ENCODE results near the gene POLR1G.
"Not testable (repeated sequence)": the region's sequence is repeated elsewhere in the genome, so short reads cannot be mapped to it uniquely, and the experiment has no call there.

The POLR1G gene

GRCh38 chr19:45400192-45400591 is 6.3 kb upstream of the POLR1G start:
- no peak for DNase-seq

GRCh38 chr19:45401815-45402214 is 4.6 kb upstream of the POLR1G start:
- DNase-seq: no peak

GRCh38 chr19:45402298-45403061 is 4.0 kb upstream of the POLR1G start:
- no peak for DNase-seq

- no peak for DNase-seq
These were observed 3.2 kb upstream of the POLR1G start for GRCh38 chr19:45403272-45403671.

- DNase-seq: no peak
These were observed 2.5 kb upstream of the POLR1G start for GRCh38 chr19:45403781-45404556.

GRCh38 chr19:45404557-45405434 is 1.6 kb upstream of the POLR1G start, which contains the start of gene PPP1R13L:
TSS of gene PPP1R13L (minus strand) at chr19:45405069. CDS start at chr19:45398318, 6,751 bp downstream.
- DNase-seq: peak in 1 of 2 donors; percentile 12

- DNase-seq: peak; percentile 83
These were observed 814 bp upstream of the POLR1G start for GRCh38 chr19:45405435-45406225.

GRCh38 chr19:45407091-45407375 is 589 bp downstream of the POLR1G start:
- no peak for DNase-seq

GRCh38 chr19:45407585-45407984 is 1.1 kb downstream of the POLR1G start:
- DNase-seq: not testable (repeated sequence)

GRCh38 chr19:45408121-45408520 is 1.7 kb downstream of the POLR1G start:
- no peak for DNase-seq

- no peak for DNase-seq
These were observed 2.5 kb downstream of the POLR1G start for GRCh38 chr19:45408830-45409556.

- DNase-seq: no peak
These were observed 3.1 kb downstream of the POLR1G start for GRCh38 chr19:45409557-45409920.

GRCh38 chr19:45410330-45410729 is 3.9 kb downstream of the POLR1G start:
- not testable (repeated sequence) for DNase-seq

- no peak for DNase-seq
These were observed 7.1 kb downstream of the POLR1G start for GRCh38 chr19:45413497-45413896.

GRCh38 chr19:45414468-45414867 is 8.0 kb downstream of the POLR1G start:
- no peak for DNase-seq

- DNase-seq: no peak
These were observed 10.7 kb downstream of the POLR1G start for GRCh38 chr19:45417151-45417550.

- no peak for DNase-seq
These were observed 12.4 kb downstream of the POLR1G start for GRCh38 chr19:45418802-45419201.

GRCh38 chr19:45419396-45419795 is 13.0 kb downstream of the POLR1G start:
- DNase-seq: peak; percentile 78 to 80

- DNase-seq: no peak
These were observed 13.5 kb downstream of the POLR1G start for GRCh38 chr19:45419895-45420294.

- no peak for DNase-seq
These were observed 13.9 kb downstream of the POLR1G start for GRCh38 chr19:45420356-45420755.

- DNase-seq: no peak
These were observed 14.4 kb downstream of the POLR1G start for GRCh38 chr19:45420871-45421270.
